Esophagus squamous epithelium (tissue), 4 donors: ENCODE results near the gene SLC4A9.

Source experiments
- CTCF ChIP-seq, 6 experiments: fragments of 450-650 bp in 4 of 6; fragments of 200-600 bp in 2 of 6; sonication (generic) in 2 of 6; IDR thresholded peaks; one replicate each; pipeline ENCODE4 v1.5.1; 2016 to 2019; ENCODE audit warnings: antibody characterized with exemption in 6 of 6, mild to moderate bottlenecking in 4 of 6, moderate library complexity in 4 of 6
- POLR2A ChIP-seq, 4 donors: fragments of 450-650 bp; IDR thresholded peaks; one replicate each; pipeline ENCODE4 v1.6.1; 2017; ENCODE audit warnings: antibody characterized with exemption in 4 of 4, mild to moderate bottlenecking in 4 of 4, moderate library complexity in 3 of 4

- TF ChIP-seq CTCF (IDR thresholded peaks at IDR 0.05) (no peak), POLR2A (IDR thresholded peaks at IDR 0.05) (no peak)
Observed at GRCh38 chr5:140361901-140362300, 1.9 kb downstream of the SLC4A9 start.
